HG02798 (cell line): ENCODE results near the gene ATP10A.
"Not testable (repeated sequence)": the region's sequence is repeated elsewhere in the genome, so short reads cannot be mapped to it uniquely, and the experiment has no call there.

Experiments
- ATAC-seq: cut with Tn5 transposase; IDR thresholded peaks from one replicate; pipeline ENCODE4 v1.9.1; 2021; ENCODE audit warnings: mild to moderate bottlenecking; ENCODE audit not compliant: unreplicated experiment, poor library complexity

Gene ATP10A

GRCh38 chr15:25759421-25759820, 103.7 kb downstream of the ATP10A start:
- ATAC-seq, result no peak

- ATAC-seq, result not testable (repeated sequence)
Observed at GRCh38 chr15:25758612-25759011, 104.5 kb downstream of the ATP10A start.

- ATAC-seq, result no peak
Observed at GRCh38 chr15:25743548-25744275, 119.4 kb downstream of the ATP10A start.

DNA sequence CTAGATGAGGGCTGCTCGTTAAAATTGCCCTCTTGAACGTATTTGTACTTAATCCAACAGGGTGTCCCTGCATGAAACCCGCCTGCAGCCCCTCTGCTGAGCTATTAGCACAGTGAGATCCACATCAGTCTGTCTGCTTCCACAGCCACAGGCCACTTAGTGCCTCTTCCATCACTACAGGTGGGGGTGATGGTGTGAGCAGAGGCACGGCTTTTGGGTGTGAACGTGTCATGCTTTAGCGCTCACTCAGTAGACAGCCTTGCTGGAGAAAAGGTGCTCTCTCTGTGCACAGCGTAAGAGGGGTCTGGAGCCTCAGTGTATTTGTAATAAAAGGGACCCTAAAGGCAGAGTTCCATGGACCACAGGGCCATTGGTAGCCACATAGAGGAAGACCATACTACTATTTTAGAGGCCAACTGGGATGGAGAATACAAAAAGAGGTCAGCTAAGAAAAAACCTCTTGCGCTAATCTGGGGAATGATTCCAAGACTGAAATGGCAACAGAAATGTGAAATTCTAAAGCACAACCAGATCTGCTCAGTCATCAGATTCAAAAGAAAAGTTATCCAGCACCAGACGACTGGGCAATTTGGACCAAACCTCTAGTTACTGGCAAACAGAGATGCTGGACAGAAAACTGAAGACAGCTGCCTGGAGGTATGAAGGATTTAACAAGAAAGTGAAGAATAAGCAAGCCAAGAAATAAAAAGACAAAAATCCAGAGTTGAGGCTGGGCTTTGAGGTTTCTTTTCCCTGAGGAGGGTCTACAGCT, 120.2 kb downstream of the ATP10A start:
- ATAC-seq, result no peak

DNA sequence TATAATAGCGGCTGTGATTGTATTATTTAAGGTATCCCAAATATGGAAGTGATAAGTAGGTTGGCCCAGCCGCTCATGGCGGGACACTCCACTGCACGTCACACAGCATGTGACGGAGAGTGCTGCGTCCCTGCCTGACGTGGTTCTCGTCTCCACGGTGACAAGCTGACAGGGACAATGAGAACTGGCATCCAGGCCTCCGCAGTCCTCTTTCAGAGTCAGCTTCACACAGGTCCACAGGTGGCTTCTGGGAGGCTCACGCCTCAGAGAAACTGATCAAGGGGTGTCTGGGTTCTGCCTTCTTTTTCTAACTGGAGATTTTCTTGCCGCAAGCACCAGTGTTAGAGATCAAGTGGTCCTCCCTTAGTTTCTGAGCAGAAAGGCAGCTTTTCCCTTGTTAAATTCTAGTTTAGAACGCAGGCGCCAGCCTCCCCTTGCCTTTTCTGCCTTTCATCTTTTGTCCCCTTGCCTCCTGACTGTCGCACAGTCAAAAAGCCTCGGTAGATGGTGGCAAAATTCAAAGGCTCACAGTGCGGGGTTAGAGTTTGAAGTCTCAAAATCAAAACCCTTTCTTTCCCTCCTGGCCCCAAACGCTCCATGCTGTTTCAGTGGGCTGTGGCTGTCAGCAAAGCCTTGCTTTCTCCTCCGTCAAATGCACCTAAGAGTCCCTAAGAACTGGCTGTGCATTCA, 120.9 kb downstream of the ATP10A start:
- no peak for ATAC-seq

- no peak for ATAC-seq
Observed at GRCh38 chr15:25741256-25741580, 121.9 kb downstream of the ATP10A start.

DNA sequence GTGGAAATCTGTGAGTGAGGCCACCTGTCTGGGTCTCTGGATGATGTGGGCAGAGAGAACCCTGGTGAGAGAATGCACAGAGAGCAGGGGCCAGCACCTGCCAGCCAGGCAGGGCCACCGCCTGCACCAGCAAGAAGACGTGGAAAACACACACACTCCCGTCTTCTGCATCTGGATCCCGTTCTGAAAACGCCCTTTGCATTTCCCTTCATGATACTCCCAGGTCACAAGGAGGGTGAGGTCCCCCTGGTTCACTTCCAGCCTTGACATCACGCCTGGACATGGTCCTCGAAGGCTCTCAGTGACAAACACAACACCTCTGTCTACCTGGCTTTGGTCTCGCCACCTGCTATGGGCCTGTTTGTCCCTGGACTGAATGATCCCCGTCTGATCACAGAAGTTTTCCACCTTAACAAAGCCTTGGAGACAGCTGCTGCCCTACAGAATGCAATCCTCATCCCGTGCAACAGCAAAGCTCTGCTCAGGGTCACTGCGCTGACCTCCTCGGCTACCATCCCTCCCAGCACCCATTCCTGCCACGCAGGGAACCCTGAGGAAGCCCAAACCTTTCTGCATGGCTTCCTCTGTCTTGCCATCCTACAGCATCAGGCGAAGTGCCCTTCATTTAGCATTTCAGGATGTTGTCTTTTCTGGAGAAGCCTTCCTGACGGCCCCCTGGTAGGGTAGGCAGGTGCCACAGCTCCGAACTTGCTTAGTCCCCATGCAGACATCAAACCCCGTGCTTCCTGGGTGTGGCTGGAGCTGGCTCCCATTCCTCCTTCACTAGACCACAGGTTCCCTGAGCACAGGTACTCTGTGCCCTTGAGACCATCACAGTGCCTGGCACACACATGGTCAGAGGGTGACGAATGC, 122.5 kb downstream of the ATP10A start:
- no peak for ATAC-seq

DNA sequence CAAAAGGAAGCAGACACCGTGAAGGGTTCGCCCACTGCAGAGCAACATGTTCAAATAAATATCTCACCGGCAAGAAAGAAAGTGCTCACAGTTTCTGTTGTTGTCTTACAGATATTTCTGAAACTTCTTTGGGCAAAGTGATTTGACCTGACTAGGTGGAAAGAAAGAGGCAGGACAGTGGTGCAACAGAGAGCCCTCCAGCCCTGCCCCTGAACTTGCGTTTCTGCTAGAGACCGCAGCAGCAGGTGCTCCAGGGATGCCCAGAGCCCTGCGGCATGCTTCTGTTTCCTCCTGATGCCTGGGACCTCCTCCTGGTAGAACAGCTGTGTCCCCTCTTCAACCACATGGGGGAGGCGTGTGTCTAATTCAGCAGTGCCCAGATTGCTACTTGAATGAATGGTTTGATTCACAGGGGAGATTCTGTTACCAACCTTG, 123.4 kb downstream of the ATP10A start:
- no peak for ATAC-seq

- no peak for ATAC-seq
Observed at GRCh38 chr15:25738171-25738965, 124.8 kb downstream of the ATP10A start.

- ATAC-seq, result no peak
Observed at GRCh38 chr15:25737218-25737643, 125.9 kb downstream of the ATP10A start.

GRCh38 chr15:25736461-25736860, 126.7 kb downstream of the ATP10A start:
- no peak for ATAC-seq

- no peak for ATAC-seq
Observed at GRCh38 chr15:25735550-25736384, 127.4 kb downstream of the ATP10A start.

GRCh38 chr15:25734680-25735355, 128.3 kb downstream of the ATP10A start:
- ATAC-seq, result no peak

GRCh38 chr15:25733856-25734679, 129.1 kb downstream of the ATP10A start:
- no peak for ATAC-seq

DNA sequence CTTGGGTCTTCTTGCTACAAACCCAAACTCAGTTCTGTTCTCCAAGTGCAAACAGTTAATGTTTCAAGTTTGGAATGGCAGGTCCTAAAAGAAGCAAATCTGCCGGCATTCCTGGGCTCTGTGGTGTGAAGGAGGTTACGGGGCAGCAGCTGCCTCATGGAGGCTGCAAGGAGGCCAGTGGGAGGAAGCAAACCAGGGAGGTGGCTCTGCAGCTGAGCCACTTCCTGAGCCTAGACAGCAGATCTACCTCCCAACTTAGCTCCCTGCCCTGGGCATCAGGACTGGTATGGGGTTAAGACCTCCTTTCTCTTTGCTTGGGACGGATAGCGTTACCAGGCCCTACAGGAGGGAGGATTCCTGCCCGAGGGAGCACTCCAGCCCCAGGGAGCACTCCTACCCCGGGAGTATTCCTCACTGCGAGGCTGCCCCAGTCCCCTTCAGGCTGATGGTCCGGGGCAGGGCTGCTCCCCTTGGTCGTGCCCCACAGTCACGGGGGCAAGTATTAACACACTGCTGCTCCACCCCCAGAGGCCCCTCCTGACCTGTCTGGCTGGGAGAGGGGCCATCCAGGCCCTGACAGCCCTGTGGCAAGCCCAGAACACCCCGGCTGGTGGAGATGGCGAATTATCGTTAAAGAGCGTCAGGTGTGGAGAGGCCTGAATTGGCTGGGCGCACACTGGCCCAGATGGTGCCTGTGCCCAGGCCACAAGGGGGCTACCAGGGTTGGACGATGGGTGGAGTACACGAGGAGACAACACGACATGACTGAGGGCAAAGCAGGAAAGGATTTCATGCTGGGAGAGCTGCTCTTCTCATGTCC, 129.9 kb downstream of the ATP10A start:
- ATAC-seq, result no peak

DNA sequence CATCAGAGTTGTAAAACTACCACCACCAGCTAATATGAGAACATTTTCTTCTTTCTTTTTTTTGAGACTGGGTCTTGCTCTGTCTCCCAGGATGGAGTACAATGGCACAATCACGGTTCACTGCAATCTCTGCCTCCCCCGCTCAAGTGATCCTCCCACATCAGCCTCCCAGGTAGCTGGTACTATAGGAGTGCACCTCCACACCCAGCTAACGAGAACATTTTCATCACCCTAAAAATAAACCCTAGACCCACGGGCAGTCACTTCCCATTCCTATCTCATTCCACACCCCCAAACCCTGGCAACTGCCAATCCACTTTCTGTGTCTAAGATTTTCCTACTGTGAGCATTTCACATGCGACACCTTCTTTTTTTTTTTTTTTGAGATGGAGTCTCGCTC, 130.9 kb downstream of the ATP10A start:
- ATAC-seq, result no peak
